Measurements from ENCODE around the gene RACGAP1.

RACGAP1 gene

GRCh38 chr12:49984476-49985359 lies 40.6 kb downstream of the RACGAP1 start:
- DNase-seq: no peak

- DNase-seq: no peak
These were observed 41.4 kb downstream of the RACGAP1 start for GRCh38 chr12:49983892-49984291.

- DNase-seq: no peak
These were observed 42.8 kb downstream of the RACGAP1 start for GRCh38 chr12:49982246-49983087.

GRCh38 chr12:49980501-49981349 lies 44.6 kb downstream of the RACGAP1 start:
- DNase-seq: no peak

GRCh38 chr12:49979791-49980190 lies 45.5 kb downstream of the RACGAP1 start:
- no peak for DNase-seq

- DNase-seq: no peak
These were observed 46.2 kb downstream of the RACGAP1 start for GRCh38 chr12:49979016-49979586.

GRCh38 chr12:49978125-49978524 lies 47.2 kb downstream of the RACGAP1 start:
- no peak for DNase-seq

GRCh38 chr12:49976557-49976956 lies 48.7 kb downstream of the RACGAP1 start:
- no peak for DNase-seq

GRCh38 chr12:49975318-49975761 lies 50.0 kb downstream of the RACGAP1 start:
- DNase-seq: no peak

- DNase-seq: no peak
These were observed 50.5 kb downstream of the RACGAP1 start for GRCh38 chr12:49974677-49975317.

- DNase-seq: no peak
These were observed 51.0 kb downstream of the RACGAP1 start for GRCh38 chr12:49974231-49974675.

GRCh38 chr12:49973361-49973830 lies 51.9 kb downstream of the RACGAP1 start:
- DNase-seq: no peak

- DNase-seq: no peak
These were observed 52.5 kb downstream of the RACGAP1 start, which contains the start of gene AQP6 for GRCh38 chr12:49972641-49973360. Gene AQP6 (plus strand): TSS chr12:49972947. CDS start chr12:49973174, 227 bp downstream.

GRCh38 chr12:49972129-49972528 lies 53.2 kb downstream of the RACGAP1 start:
- no peak for DNase-seq

- no peak for DNase-seq
These were observed 54.2 kb downstream of the RACGAP1 start for GRCh38 chr12:49971141-49971540.

- no peak for DNase-seq
These were observed 54.6 kb downstream of the RACGAP1 start for GRCh38 chr12:49970658-49971057.

GRCh38 chr12:49969651-49970429 lies 55.5 kb downstream of the RACGAP1 start:
- DNase-seq: no peak

- no peak for DNase-seq
These were observed 56.3 kb downstream of the RACGAP1 start for GRCh38 chr12:49969027-49969426.

- no peak for DNase-seq
These were observed 56.8 kb downstream of the RACGAP1 start for GRCh38 chr12:49968471-49968870.

- DNase-seq: no peak
These were observed 57.5 kb downstream of the RACGAP1 start for GRCh38 chr12:49967777-49968250.
